BJ (cell line): ENCODE data around the gene WNK1. TPM values are rescaled to one million over a fixed set of nuclear protein-coding genes. Genes with fewer than 3 reads are reported as not detected.
A peak's percentile ranks its signal among the peaks of the same experiment; 100 is the strongest.
"Not testable (repeated sequence)": the region's sequence is repeated elsewhere in the genome, so short reads cannot be mapped to it uniquely, and the experiment has no call there.

Experiments used
- CTCF ChIA-PET: fragments of 350-600 bp; formaldehyde crosslinking; extraction: SDS; loops from one replicate; lab custom pipeline; 2021; ENCODE audit warnings: antibody characterized with exemption, inconsistent platforms; lab: Yijun Ruan, JAX
- POLR2A ChIA-PET: fragments of 300-600 bp; sonication (Branson Sonifier 250); formaldehyde crosslinking; extraction: SDS; loops from one replicate; lab custom pipeline; 2021; ENCODE audit warnings: antibody characterized with exemption; lab: Charles Lee
- DNase-seq: peaks from one replicate; pipeline ENCODE4 v3.0.0-alpha.2; 2011; ENCODE audit warnings: low read depth
- H3K27me3 ChIP-seq: 2 replicates; pipeline ENCODE4 v1.6.0; 2011; ENCODE audit warnings: low read length; ENCODE audit not compliant: control insufficient read depth, insufficient read depth
- H3K36me3 ChIP-seq: 2 replicates; pipeline ENCODE4 v1.5.1; 2011; ENCODE audit warnings: low read length; ENCODE audit not compliant: control insufficient read depth, insufficient read depth
- H3K4me3 ChIP-seq: 2 replicates; pipeline ENCODE4 v1.5.1; 2011; ENCODE audit warnings: low read depth, mild to moderate bottlenecking, control low read depth, low read length
- polyA minus RNA-seq: library from RNA; depleted of rRNA, polyadenylated mRNA; stranded (reverse); fragments of >200 nt; gene quantifications from 2 replicates; pipeline ENCODE4 v1.2.3, GENCODE V29; 2011; rRNA and poly(A)+ RNA removed
- polyA plus RNA-seq: library from polyadenylated mRNA; depleted of rRNA; stranded (reverse); fragments of >200 nt; gene quantifications from 2 replicates; pipeline ENCODE4 v1.2.3, GENCODE V29; 2011; rRNA removed
- TF ChIP-seq, protein P1 (sequence below): IDR thresholded peaks from 2 replicates; pipeline ENCODE4 v1.5.1; 2011; ENCODE audit warnings: low read depth, mild to moderate bottlenecking, control low read depth, inconsistent platforms, low read length, moderate library complexity; ENCODE audit not compliant: insufficient read depth

The WNK1 gene
- polyA plus RNA-seq (35.8 and 45.2 TPM in 2 replicates), polyA minus RNA-seq (183 and 216 TPM in 2 replicates)

DNA sequence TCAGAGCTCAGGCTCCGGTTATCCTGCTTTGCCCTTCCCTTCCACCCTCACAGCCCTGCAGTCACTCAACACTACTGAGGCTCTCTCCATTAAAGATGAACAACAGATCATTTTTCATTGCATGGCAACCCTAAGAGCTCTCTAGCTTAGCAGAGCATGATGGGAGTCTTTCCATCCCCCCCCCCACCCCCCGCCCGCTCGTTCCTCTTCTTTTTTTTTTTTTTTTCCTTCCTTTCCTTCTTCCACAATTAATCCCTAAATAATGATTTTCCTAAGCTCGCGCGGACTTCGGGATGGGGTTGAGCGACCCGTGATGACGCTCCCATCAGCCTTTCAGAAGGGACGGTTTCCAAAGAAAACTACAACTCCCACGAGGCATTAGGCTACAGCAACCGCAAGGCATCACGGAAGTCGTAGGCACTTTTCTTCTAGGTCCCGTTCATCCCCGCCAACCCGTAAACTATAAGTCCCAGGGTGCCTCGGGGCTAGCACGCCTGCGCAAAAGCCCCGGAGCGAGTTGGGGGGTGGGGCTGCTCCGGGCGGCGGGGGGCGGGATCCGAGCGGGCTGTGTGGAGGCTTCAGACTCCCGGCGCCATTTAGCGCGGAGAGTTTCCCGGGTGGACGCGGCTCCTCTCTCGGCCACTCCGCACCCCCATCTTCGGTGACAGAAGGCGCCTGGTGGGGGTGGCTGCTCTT, at the start of gene WNK1:
Gene WNK1 (plus strand): TSS at position 581 of the 696 bp plus-strand sequence. CDS start 987 bp downstream, outside the sequence.
- TF ChIP-seq, protein P1, sequence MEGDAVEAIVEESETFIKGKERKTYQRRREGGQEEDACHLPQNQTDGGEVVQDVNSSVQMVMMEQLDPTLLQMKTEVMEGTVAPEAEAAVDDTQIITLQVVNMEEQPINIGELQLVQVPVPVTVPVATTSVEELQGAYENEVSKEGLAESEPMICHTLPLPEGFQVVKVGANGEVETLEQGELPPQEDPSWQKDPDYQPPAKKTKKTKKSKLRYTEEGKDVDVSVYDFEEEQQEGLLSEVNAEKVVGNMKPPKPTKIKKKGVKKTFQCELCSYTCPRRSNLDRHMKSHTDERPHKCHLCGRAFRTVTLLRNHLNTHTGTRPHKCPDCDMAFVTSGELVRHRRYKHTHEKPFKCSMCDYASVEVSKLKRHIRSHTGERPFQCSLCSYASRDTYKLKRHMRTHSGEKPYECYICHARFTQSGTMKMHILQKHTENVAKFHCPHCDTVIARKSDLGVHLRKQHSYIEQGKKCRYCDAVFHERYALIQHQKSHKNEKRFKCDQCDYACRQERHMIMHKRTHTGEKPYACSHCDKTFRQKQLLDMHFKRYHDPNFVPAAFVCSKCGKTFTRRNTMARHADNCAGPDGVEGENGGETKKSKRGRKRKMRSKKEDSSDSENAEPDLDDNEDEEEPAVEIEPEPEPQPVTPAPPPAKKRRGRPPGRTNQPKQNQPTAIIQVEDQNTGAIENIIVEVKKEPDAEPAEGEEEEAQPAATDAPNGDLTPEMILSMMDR, result no peak
- Histone ChIP-seq H3K27me3 (no peaks in the 10 kb centered on the region), H3K4me3 (peak within 1 kb of the TSS; percentile 91), H3K36me3 (no peaks in the 10 kb centered on the region)
- ChIA-PET POLR2A (interaction anchor here (0.5 kb wide), 1 partner anchor 242 kb away, joined by 3 read pairs; no protein-coding TSS in a partner anchor), CTCF (interaction anchor here (0.7 to 6.4 kb wide), 21 partner anchors 9 to 853 kb away, joined by 3 to 97 read pairs (median 4); partner anchors contain the start of gene RAD52)
- peak; percentile 96 for DNase-seq

- POLR2A ChIA-PET, result no interaction called here
- Histone ChIP-seq H3K27me3 (peaks cover 2% of the 10 kb centered on the region; the same call in 1 of the 2 replicates), H3K4me3 (no peak overlapping the region), H3K36me3 (no peaks in the 10 kb centered on the region)
- no peak for DNase-seq
- CTCF ChIA-PET, result no interaction called here
- TF ChIP-seq, protein P1, result no peak
Observed at GRCh38 chr12:704516-705242, 47.7 kb upstream of the WNK1 start.

DNA sequence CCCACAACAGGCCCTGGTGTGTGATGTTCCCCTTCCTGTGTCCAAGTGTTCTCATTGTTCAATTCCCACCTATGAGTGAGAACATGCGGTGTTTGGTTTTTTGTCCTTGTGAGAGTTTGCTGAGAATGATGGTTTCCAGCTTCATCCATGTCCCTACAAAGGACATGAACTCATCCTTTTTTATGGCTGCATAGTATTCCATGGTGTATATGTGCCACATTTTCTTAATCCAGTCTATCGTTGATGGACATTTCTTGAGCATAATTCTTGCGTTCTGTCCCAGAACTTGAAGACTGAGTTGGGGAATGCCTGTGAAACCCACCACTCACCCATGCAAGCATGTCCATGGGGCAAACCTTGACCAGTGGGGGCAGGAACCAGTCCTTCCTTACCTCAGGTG, 44.3 kb upstream of the WNK1 start:
- H3K36me3 ChIP-seq, CTCF ChIA-PET, H3K4me3 ChIP-seq, DNase-seq, H3K27me3 ChIP-seq, POLR2A ChIA-PET: not testable (repeated sequence)

- peaks cover under 1% of the 10 kb centered on the region; the same call in 1 of the 2 replicates for H3K27me3 ChIP-seq
- DNase-seq, result no peak
- TF ChIP-seq, protein P1, result no peak
- no peaks in the 10 kb centered on the region for H3K36me3 ChIP-seq
- CTCF ChIA-PET, result no interaction called here
- H3K4me3 ChIP-seq, result no peak overlapping the region
- POLR2A ChIA-PET, result no interaction called here
Observed at GRCh38 chr12:709455-710020, 42.8 kb upstream of the WNK1 start.

- Histone ChIP-seq H3K36me3 (no peaks in the 10 kb centered on the region), H3K27me3 (no peaks in the 10 kb centered on the region; the same call in 1 of the 2 replicates), H3K4me3 (no peak overlapping the region)
- ChIA-PET POLR2A (no interaction called here), CTCF (interaction anchor here (1.1 to 1.7 kb wide), 2 partner anchors 50 to 104 kb away, joined by 3 read pairs; no protein-coding TSS in a partner anchor)
- TF ChIP-seq, protein P1, result no peak
- DNase-seq, result no peak
Observed at GRCh38 chr12:712172-712863, 40.1 kb upstream of the WNK1 start.
